Esophagus squamous epithelium (tissue), 5 donors: ENCODE measurements around the gene DNAH2. TPM values are rescaled to one million over a fixed set of nuclear protein-coding genes. Genes with fewer than 3 reads are reported as not detected.

Experiments
- DNase-seq: peaks from one replicate; lab custom pipeline; 2025; lab: John Stamatoyannopoulos, UW
- H3K27ac ChIP-seq, 4 donors: fragments of 200-600 bp; sonication (generic); one replicate each; pipeline ENCODE4 v1.5.1; 2016 to 2019; ENCODE audit warnings: mild to moderate bottlenecking in 1 of 4
- H3K27me3 ChIP-seq, 4 donors: fragments of 200-600 bp; sonication (generic); 1 replicate in 3 of 4; 2 replicates in 1 of 4; pipeline versions ENCODE4 v1.5.1 to v1.6.0; 2017 to 2021; ENCODE audit warnings: antibody characterized with exemption in 1 of 4
- H3K36me3 ChIP-seq, 3 donors: fragments of 200-600 bp; sonication (generic); one replicate each; pipeline ENCODE4 v1.5.1; 2016 to 2019
- H3K4me1 ChIP-seq, 3 donors: fragments of 200-600 bp; sonication (generic); one replicate each; pipeline ENCODE4 v1.5.1; 2017 to 2019
- H3K4me3 ChIP-seq, 4 donors: fragments of 200-600 bp; sonication (generic); 1 replicate in 3 of 4; 2 replicates in 1 of 4; pipeline ENCODE4 v1.5.1; 2016 to 2019; ENCODE audit warnings: mild to moderate bottlenecking in 2 of 4, moderate library complexity in 1 of 4
- H3K9me3 ChIP-seq, 3 donors: fragments of 200-600 bp; sonication (generic); one replicate each; pipeline ENCODE4 v1.5.1; 2016 to 2019
- CTCF ChIP-seq, 6 experiments: fragments of 450-650 bp in 4 of 6; fragments of 200-600 bp in 2 of 6; sonication (generic) in 2 of 6; IDR thresholded peaks; one replicate each; pipeline ENCODE4 v1.5.1; 2016 to 2019; ENCODE audit warnings: antibody characterized with exemption in 6 of 6, mild to moderate bottlenecking in 4 of 6, moderate library complexity in 4 of 6
- POLR2A ChIP-seq, 4 donors: fragments of 450-650 bp; IDR thresholded peaks; one replicate each; pipeline ENCODE4 v1.6.1; 2017; ENCODE audit warnings: antibody characterized with exemption in 4 of 4, mild to moderate bottlenecking in 4 of 4, moderate library complexity in 3 of 4
- WGBS, 2 donors: methylation state at CpG; one replicate each; pipeline ENCODE4 v1.1.5; 2018; 5-methylcytosine and 5-hydroxymethylcytosine counted together
- intact Hi-C: fragments of 100-400 bp; cut with DNase I; formaldehyde crosslinking; loops from one replicate; pipeline ENCODE4 v1.15.0; 2022
- total RNA-seq, 4 donors: library from RNA; depleted of rRNA; stranded (reverse); fragments of >200 nt; gene quantifications; one replicate each; pipeline ENCODE4 v1.1.0, GENCODE V29; 2016
- donor health status: DM: yes; HTN: yes; CAD: no.

The DNAH2 gene
- total RNA-seq, 4 donors from 2014 or later, result under 0.01 to 0.04 (median 0.03) TPM; not detected in 1

- DNase-seq, result no peak
- intact Hi-C loops, result no loop called here
- peaks cover 0 to 9% (median 7%) of the 10 kb centered on the region in 3 donors for H3K9me3 ChIP-seq
- H3K4me3 ChIP-seq, result no peak overlapping the region
- H3K4me1 ChIP-seq, result no peaks in the 10 kb centered on the region
- no peaks in the 10 kb centered on the region for H3K27me3 ChIP-seq
- WGBS, 2 donors, result 85 to 94% methylated on average over 2 to 5 of the region's 5 CpGs
- H3K36me3 ChIP-seq, result peaks cover 18 to 51% (median 46%) of the 10 kb centered on the region in 3 donors
- TF ChIP-seq POLR2A (IDR thresholded peaks at IDR 0.05), result no peak
- no peak overlapping the region for H3K27ac ChIP-seq
These were observed 41.0 kb upstream of the DNAH2 start for GRCh38 chr17:7676533-7676932.

DNA sequence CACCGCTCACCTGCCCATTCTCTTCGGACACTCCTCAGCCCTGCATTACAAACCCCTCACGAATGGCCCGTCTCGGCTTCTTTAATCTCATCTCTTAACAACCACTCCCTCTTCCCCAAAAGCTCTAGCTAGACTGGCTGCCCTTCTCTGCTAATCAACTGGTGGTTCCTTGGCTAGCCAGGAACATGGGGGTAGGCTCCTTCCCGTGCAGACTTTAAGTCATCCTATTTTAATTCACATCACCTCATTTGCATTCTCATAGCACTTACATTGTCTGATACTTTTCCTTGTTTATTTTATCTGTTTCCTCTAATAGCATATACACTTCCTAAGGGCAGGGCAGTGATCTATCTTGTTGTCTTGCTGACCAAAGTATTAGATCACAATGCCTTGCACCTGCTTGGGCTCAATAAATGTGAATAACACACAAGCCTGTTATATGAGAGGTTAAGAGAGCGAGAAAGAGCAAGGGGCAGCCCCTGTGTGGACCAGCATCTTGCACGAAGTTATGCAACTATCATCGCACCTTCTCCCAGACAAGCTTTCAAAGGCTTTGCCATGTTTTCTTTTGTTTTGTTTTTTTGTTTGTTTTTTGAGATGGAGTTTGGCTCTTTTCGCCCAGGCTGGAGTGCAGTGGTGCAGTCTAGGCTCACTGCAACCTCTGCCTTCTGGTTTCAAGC is 40.0 kb upstream of the DNAH2 start:
- Histone ChIP-seq H3K36me3 (peaks cover 18 to 41% (median 37%) of the 10 kb centered on the region in 3 donors), H3K27me3 (no peaks in the 10 kb centered on the region), H3K9me3 (peaks cover 0 to 9% (median 7%) of the 10 kb centered on the region in 3 donors), H3K4me1 (no peaks in the 10 kb centered on the region), H3K27ac (no peak overlapping the region), H3K4me3 (no peak overlapping the region)
- WGBS, 2 donors, result 77 to 83% methylated on average over 10 of the region's 10 CpGs
- no peak for DNase-seq
- TF ChIP-seq CTCF (IDR thresholded peaks at IDR 0.05) (no peak), POLR2A (IDR thresholded peaks at IDR 0.05) (no peak)
- intact Hi-C loops, result no loop called here

DNA sequence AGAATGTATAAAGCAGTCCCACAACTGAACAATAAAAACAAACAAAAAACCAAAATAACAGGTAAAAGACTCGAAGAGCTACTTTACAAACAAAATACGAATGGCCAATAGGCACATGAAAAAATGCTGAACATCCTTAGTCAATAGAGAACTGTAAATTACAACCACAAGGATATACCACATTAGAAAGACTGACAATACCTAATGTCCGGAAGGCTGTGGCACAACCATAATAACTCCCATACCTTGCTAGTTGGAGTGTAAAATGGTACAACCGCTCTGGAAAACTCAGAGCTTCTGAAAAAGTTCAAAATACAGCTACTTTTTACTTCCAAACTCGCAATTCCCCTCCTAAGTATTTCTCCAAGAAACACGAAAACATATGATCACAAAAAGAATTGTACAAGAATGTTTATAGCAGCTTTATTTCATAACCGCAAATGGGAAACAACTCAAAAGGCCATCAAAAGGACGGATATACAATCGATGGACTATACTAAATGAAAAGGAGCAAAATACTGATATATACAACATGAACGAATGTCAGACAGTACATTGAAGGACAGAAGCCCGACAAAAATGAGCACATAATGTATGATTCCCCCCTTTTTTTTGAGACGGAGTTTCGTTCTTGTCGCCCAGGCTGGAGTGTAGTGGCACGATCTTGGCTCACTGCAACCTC is 32.6 kb upstream of the DNAH2 start:
- WGBS, 2 donors, result 32 to 33% methylated on average over 15 of the region's 15 CpGs
- intact Hi-C loops, result loop anchor here (5.0 kb wide), 1 partner anchor 93 kb away; the partner anchor contains the start of gene SOX15
- TF ChIP-seq CTCF (IDR thresholded peaks at IDR 0.05) (no peak), POLR2A (IDR thresholded peaks at IDR 0.05) (no peak)

GRCh38 chr17:7685533-7686221 is 31.9 kb upstream of the DNAH2 start:
- TF ChIP-seq POLR2A (IDR thresholded peaks at IDR 0.05) (peak in 3 of 4 donors; percentile 26 to 68 (median 50)), CTCF (IDR thresholded peaks at IDR 0.05) (peak in 1 of 6 experiments; percentile 8)
- intact Hi-C loops, result no loop called here
- WGBS, 2 donors, result 1 to 4% methylated on average over 39 to 44 of the region's 44 CpGs
- Histone ChIP-seq H3K9me3 (no peaks in the 10 kb centered on the region), H3K36me3 (peaks cover 0 to 8% (median 0%) of the 10 kb centered on the region in 3 donors), H3K4me3 (peak overlapping the region; percentile 63 to 87 (median 78)), H3K27me3 (no peaks in the 10 kb centered on the region), H3K27ac (peak overlapping the region; percentile 93 to 97 (median 94)), H3K4me1 (peaks cover 9 to 49% (median 24%) of the 10 kb centered on the region in 3 donors)
- DNase-seq, result peak; percentile 57

More for the DNA sequence above, 32.6 kb upstream of the DNAH2 start:
- H3K36me3 ChIP-seq, result peaks cover 0 to under 1% (median 0%) of the 10 kb centered on the region in 3 donors
- peaks cover 9 to 45% (median 24%) of the 10 kb centered on the region in 3 donors for H3K4me1 ChIP-seq
- no peaks in the 10 kb centered on the region for H3K9me3 ChIP-seq
- no peaks in the 10 kb centered on the region for H3K27me3 ChIP-seq
- peak overlapping the region; percentile 93 to 97 (median 94) for H3K27ac ChIP-seq
- no peak for DNase-seq
- H3K4me3 ChIP-seq, result peak overlapping the region; percentile 63 to 87 (median 78)

GRCh38 chr17:7686222-7687071 is 31.1 kb upstream of the DNAH2 start:
- peak; percentile 41 for DNase-seq
- WGBS, 2 donors, result 0 to 1% methylated on average over 25 to 29 of the region's 30 CpGs
- peak in 1 of 6 experiments; percentile 16 for TF ChIP-seq CTCF (IDR thresholded peaks at IDR 0.05)
- TF ChIP-seq POLR2A (IDR thresholded peaks at IDR 0.05), result peak in 3 of 4 donors; percentile 47 to 90 (median 78)
- Histone ChIP-seq H3K27ac (peak overlapping the region; percentile 93 to 97 (median 94)), H3K27me3 (no peaks in the 10 kb centered on the region), H3K4me3 (peak overlapping the region; percentile 63 to 87 (median 78)), H3K36me3 (peaks cover 0 to 13% (median 0%) of the 10 kb centered on the region in 3 donors), H3K4me1 (peaks cover 9 to 49% (median 24%) of the 10 kb centered on the region in 3 donors), H3K9me3 (no peaks in the 10 kb centered on the region)
- intact Hi-C loops, result no loop called here
